ENCODE measurements around the gene CHORDC1. TPM values are rescaled to one million over a fixed set of nuclear protein-coding genes. Genes with fewer than 3 reads are reported as not detected.
"Not testable (repeated sequence)": the region's sequence is repeated elsewhere in the genome, so short reads cannot be mapped to it uniquely, and the experiment has no call there.

CHORDC1 gene
- total RNA-seq, 1 donor from 2014 or later = 43.0 TPM

DNA sequence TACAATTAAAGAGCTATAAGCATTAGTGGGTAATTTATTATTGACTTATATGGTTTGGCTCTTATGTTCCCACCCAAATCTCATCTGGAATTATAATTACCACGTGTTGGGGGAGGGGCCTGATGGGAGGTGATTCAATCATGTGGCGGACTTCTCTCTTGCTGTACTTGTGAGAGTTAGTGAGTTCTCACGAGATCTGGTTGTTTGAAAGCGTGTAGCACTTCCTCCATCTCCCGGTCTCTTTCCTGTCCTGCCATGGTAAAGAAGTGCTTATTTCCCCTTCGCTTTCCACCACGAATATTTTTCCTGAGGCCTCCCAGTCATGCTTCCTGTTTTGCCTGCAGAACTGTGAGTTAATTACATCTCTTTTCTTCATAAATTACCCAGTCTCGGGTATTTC, 28.1 kb upstream of the CHORDC1 start:
- no peak overlapping the region for H3K4me3 ChIP-seq (ENCODE audit: low read depth, low read length)
- TF ChIP-seq CTCF (conservative IDR thresholded peaks at IDR 0.05; ENCODE audit: low read depth, low read length) = no peak
- no peak for DNase-seq (ENCODE audit: low read depth)

DNA sequence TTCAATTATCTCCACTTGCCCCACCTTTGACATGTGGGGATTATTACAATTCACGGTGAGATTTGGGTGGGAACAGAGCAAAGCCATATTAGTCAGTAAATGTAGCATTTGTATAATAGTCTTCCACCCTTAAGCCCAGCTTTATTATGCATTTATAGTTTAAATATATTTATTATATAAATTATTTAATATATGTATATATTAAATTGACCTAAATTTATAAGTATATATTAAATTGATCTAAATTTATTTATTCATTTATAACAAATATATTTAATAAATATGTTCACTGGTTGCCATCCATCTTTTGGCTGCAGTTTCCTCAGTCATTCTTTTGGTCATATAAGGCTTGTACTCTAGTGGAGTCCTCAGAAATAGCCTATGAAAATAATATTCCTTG, 23.6 kb upstream of the CHORDC1 start:
- TF ChIP-seq CTCF (conservative IDR thresholded peaks at IDR 0.05; ENCODE audit: low read depth, low read length) = no peak
- no peak for DNase-seq (ENCODE audit: low read depth)
- no peak overlapping the region for H3K4me3 ChIP-seq (ENCODE audit: low read depth, low read length)

DNA sequence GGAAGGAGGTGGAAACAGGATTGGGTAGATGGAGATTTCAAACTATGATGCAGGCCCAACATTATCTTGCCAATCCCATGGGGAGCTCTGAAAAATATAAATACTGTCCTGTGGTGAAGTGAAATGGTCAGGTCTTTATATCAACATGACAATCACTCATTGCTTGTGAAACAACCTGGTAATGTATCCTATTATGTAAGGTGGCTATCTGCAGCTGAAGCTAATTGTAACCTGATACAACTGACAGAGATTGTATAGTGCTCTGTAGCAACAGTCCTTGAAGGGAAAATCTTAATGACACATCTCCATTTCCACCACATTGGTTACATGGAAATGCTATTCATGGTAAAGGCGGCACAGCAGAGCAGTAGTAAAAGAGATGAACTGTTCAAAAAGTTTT, 20.7 kb upstream of the CHORDC1 start:
- H3K4me3 ChIP-seq (ENCODE audit: low read depth, low read length) = no peak overlapping the region
- TF ChIP-seq CTCF (conservative IDR thresholded peaks at IDR 0.05; ENCODE audit: low read depth, low read length) = no peak
- no peak for DNase-seq (ENCODE audit: low read depth)

DNA sequence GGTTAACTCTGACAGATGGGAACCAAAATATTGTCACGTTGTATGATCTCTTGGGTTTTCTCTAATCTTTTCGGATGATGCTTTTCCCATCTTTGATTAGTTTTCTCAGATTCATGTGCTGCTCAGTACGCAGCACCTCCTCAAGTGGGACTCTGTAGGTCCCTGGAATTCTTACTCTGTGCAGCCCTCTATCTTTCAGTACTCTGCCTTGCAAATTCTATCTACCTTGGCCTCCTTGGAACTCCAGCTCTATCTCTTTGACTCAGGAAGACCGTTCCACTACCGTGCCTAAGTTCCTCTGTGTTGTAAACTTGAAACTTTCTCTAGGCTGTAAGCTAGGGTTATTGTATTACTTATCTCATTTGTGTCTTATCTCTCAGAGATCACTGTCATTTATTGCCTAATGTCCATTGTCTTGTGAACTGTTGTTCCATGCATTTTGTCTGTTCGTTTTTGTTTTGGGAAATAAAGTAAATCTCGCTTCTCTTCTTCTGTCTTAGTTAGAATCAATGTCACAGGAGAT, 20.1 kb upstream of the CHORDC1 start:
- DNase-seq (ENCODE audit: low read depth) = no peak
- no peak overlapping the region for H3K4me3 ChIP-seq (ENCODE audit: low read depth, low read length)
- TF ChIP-seq CTCF (conservative IDR thresholded peaks at IDR 0.05; ENCODE audit: low read depth, low read length) = no peak

GRCh38 chr11:90241414-90241813, 18.6 kb upstream of the CHORDC1 start:
- TF ChIP-seq CTCF (conservative IDR thresholded peaks at IDR 0.05; ENCODE audit: low read depth, low read length) = no peak
- DNase-seq (ENCODE audit: low read depth) = no peak
- no peak overlapping the region for H3K4me3 ChIP-seq (ENCODE audit: low read depth, low read length)

DNA sequence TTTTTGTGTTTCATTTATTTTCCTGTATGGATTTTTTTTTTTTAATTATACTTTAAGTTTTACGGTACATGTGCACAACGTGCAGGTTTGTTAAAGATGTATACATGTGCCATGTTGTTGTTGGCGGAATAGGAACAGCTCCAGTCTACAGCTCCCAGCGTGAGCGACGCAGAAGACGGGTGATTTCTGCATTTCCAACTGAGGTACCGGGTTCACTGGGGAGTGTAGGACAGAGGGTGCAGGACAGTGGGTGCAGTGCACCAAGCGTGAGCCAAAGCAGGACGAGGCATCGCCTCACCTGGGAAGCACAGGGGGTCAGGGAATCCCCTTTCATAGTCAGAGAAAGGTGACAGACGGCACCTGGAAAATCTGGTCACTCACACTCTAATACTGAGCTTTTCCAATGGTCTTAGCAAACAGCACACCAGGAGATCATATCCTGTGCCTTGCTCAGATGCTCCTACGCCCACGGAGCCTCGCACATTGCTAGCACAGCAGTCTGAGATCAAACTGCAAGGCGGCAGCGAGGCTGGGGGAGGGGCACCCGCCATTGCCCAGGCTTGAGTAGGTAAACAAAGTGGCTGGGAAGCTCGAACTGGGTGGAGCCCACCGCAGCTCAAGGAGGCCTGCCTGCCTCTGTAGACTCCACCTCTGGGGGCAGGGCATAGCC, 17.3 kb upstream of the CHORDC1 start:
- DNase-seq (ENCODE audit: low read depth); H3K4me3 ChIP-seq (ENCODE audit: low read depth, low read length): not testable (repeated sequence)

GRCh38 chr11:90237004-90237403, 14.2 kb upstream of the CHORDC1 start:
- no peak overlapping the region for H3K4me3 ChIP-seq (ENCODE audit: low read depth, low read length)
- DNase-seq (ENCODE audit: low read depth) = no peak
- TF ChIP-seq CTCF (conservative IDR thresholded peaks at IDR 0.05; ENCODE audit: low read depth, low read length) = no peak
